ENCODE results near the gene RBM19.
"Not testable (repeated sequence)": the region's sequence is repeated elsewhere in the genome, so short reads cannot be mapped to it uniquely, and the experiment has no call there.

Gene RBM19

GRCh38 chr12:113994051-113994450, 27.9 kb upstream of the RBM19 start:
- no peak overlapping the region for H3K4me3 ChIP-seq (ENCODE audit: low read length)
- DNase-seq (ENCODE audit: low read depth) = no peak
- TF ChIP-seq, protein P1, sequence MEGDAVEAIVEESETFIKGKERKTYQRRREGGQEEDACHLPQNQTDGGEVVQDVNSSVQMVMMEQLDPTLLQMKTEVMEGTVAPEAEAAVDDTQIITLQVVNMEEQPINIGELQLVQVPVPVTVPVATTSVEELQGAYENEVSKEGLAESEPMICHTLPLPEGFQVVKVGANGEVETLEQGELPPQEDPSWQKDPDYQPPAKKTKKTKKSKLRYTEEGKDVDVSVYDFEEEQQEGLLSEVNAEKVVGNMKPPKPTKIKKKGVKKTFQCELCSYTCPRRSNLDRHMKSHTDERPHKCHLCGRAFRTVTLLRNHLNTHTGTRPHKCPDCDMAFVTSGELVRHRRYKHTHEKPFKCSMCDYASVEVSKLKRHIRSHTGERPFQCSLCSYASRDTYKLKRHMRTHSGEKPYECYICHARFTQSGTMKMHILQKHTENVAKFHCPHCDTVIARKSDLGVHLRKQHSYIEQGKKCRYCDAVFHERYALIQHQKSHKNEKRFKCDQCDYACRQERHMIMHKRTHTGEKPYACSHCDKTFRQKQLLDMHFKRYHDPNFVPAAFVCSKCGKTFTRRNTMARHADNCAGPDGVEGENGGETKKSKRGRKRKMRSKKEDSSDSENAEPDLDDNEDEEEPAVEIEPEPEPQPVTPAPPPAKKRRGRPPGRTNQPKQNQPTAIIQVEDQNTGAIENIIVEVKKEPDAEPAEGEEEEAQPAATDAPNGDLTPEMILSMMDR (conservative IDR thresholded peaks at IDR 0.05; ENCODE audit: low read length) = no peak

GRCh38 chr12:113992751-113993150, 26.6 kb upstream of the RBM19 start:
- not testable (repeated sequence) for H3K4me3 ChIP-seq (ENCODE audit: low read length); DNase-seq (ENCODE audit: low read depth)

- TF ChIP-seq, protein P1 (conservative IDR thresholded peaks at IDR 0.05; ENCODE audit: low read length) = no peak
- no peak for DNase-seq (ENCODE audit: low read depth)
- H3K4me3 ChIP-seq (ENCODE audit: low read length) = no peak overlapping the region
These were observed 25.3 kb upstream of the RBM19 start for GRCh38 chr12:113991224-113992044.

- no peak overlapping the region for H3K4me3 ChIP-seq (ENCODE audit: low read length)
- TF ChIP-seq, protein P1 (conservative IDR thresholded peaks at IDR 0.05; ENCODE audit: low read length) = no peak
- DNase-seq (ENCODE audit: low read depth) = no peak
These were observed 24.4 kb upstream of the RBM19 start for GRCh38 chr12:113990250-113991223.

DNA sequence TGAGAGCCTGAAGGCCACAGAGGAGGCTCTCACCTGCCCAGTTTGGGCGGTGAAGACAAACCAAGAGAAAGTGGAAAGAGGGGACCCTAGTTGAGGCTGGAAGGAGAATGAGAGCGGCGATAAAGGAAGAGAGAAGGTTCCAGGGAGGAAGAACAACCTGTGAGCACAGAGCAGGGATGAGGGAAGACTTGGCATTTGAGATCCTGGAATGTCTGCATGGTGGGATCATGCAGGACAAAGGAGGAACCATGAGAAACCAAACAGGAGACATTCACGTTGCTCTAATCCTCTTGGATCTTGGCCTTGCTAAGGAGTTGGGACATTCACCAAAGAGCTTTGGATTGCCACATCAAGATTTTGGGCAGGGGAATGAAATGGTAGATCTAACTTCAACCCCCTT, 22.9 kb upstream of the RBM19 start:
- no peak overlapping the region for H3K4me3 ChIP-seq (ENCODE audit: low read length)
- DNase-seq (ENCODE audit: low read depth) = no peak
- TF ChIP-seq, protein P1 (conservative IDR thresholded peaks at IDR 0.05; ENCODE audit: low read length) = no peak

DNA sequence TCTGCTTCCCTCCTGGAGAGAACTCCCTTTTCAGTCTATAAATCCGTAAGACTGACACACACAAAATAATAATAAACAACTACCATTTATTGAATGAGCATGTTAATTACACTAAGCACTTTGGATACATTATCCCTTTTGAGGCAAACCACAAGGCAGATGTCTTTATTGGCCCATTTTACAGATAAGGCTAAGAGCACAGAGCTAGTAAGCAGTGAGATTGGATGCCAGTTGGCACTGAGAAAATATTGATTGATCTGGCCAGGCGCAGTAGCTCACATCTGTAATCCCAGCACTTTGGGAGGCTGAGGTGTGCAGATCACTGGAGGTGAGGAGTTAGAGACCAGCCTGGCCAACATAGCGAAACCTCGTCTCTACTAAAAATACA, 21.9 kb upstream of the RBM19 start:
- DNase-seq (ENCODE audit: low read depth) = no peak
- TF ChIP-seq, protein P1 (conservative IDR thresholded peaks at IDR 0.05; ENCODE audit: low read length) = no peak
- no peak overlapping the region for H3K4me3 ChIP-seq (ENCODE audit: low read length)

GRCh38 chr12:113987261-113988063, 21.3 kb upstream of the RBM19 start:
- TF ChIP-seq, protein P1 (conservative IDR thresholded peaks at IDR 0.05; ENCODE audit: low read length) = no peak
- no peak for DNase-seq (ENCODE audit: low read depth)
- H3K4me3 ChIP-seq (ENCODE audit: low read length) = no peak overlapping the region

Measured in AG10803 (cell line).